Astrocyte of the spinal cord (primary cell): ENCODE measurements around the gene SPAG8.

Experiments used
- DNase-seq: peaks from one replicate; pipeline ENCODE4 v3.0.0; 2011; ENCODE audit warnings: low read depth, low spot score
- H3K4me3 ChIP-seq: 2 replicates; pipeline ENCODE4 v1.5.1; 2011; ENCODE audit warnings: low read depth, mild to moderate bottlenecking, low read length, moderate library complexity
- CTCF ChIP-seq: IDR thresholded peaks from 2 replicates; pipeline ENCODE4 v1.5.1; 2012; ENCODE audit warnings: low read depth, mild to moderate bottlenecking, low read length, inconsistent platforms
- in situ Hi-C: cut with HindIII; loops from 2 replicates; pipeline ENCODE4 v1.10.0; 2017; ENCODE audit warnings: low sequenced_read_pairs

The SPAG8 gene

GRCh38 chr9:35822926-35823325, 10.9 kb upstream of the SPAG8 start:
- DNase-seq = no peak
- TF ChIP-seq CTCF = no peak
- H3K4me3 ChIP-seq = no peak overlapping the region
- in situ Hi-C loops = no loop called here

DNA sequence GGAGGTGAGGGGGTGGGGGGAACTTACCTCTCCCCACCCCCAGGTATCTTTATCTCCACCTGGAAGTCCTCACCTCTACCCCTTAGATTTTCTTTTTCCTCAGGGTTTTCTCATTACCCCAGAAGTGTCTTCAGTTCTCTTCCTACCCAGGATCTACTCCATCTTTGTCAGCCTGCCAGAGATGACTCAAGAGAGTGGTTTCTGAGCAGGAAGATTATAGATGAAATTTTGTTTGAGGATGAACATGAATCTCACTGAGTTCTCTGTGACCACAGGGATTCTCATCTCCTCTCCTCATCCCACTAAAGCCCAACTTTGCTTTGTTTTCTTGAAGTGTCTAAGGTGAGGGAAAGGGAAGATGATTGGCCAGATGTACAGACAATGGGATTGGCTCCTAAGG, 8.0 kb upstream of the SPAG8 start:
- DNase-seq = peak; percentile 56
- in situ Hi-C loops = no loop called here
- no peak overlapping the region for H3K4me3 ChIP-seq
- no peak for TF ChIP-seq CTCF

GRCh38 chr9:35818341-35818740, 6.3 kb upstream of the SPAG8 start:
- H3K4me3 ChIP-seq = no peak overlapping the region
- TF ChIP-seq CTCF = no peak
- in situ Hi-C loops = no loop called here
- DNase-seq = no peak

DNA sequence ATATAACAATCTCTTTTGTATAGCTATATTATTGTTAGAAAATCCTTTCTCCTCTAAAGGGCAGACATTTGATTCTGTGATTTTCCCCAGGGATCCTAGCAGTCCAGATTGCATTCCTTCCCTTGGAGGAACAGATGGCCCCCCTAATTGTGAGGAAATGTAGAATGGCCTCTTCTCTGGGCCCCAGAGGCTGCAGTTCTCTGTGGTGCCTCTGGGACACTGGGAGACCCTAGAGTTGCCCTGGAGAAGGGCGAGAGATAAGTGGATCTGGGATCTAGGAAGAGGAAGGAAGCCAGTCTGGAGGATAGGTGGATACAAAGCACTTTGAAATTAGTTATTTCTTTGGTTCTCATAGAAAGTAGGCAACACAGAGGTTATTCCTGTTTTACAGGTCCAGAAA, 4.6 kb upstream of the SPAG8 start:
- DNase-seq = no peak
- no peak overlapping the region for H3K4me3 ChIP-seq
- TF ChIP-seq CTCF = no peak
- in situ Hi-C loops = no loop called here

DNA sequence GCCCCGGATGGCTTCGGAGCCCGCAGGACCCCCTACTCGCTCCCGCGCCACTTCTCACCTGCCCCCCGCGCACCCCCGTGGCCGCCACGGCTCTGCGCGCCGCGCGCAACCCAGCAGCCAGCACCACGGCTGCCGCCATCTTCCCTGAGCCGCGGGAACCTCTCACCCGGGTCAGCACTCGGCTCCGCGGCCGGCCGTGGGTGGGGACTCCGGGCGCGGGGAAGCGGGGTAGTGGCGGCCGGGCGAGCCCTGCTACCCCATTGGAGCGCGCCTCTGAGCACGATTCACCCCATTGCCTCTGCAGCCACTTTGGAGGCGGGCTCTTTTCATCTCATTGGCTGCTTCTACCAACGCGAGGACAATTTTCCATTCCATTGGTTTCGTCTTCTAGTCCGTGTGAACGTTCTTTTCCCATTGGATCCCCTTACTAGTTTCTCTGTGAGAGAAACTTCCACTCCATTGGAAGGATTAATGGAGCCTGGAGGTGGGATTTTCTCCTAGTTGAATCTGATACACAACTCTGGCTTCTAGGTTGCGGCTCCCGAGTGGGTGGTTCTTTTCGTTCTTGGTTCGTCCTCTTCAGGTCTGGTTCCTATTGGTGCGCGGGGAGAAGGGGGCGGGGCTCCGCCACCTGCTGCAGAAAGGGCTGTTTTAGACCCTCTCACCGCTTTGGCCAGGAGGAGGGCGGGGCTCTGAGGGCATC, 2.9 kb upstream of the SPAG8 start, which contains the start of gene HINT2:
Gene HINT2 (minus strand): TSS at position 202 of the 703 bp plus-strand sequence. CDS start 63 bp downstream, at position 139.
- H3K4me3 ChIP-seq = peak within 1 kb of the TSS; percentile 78
- DNase-seq = peak; percentile 99
- in situ Hi-C loops = no loop called here
- TF ChIP-seq CTCF = no peak

- in situ Hi-C loops = no loop called here
- peak; percentile 52 for DNase-seq
- H3K4me3 ChIP-seq = peak overlapping the region; percentile 78
- TF ChIP-seq CTCF = peak; percentile 41
Measured at GRCh38 chr9:35814106-35814840, 2.2 kb upstream of the SPAG8 start.
